A673 (cell line): ENCODE results near the gene COLQ. TPM values are rescaled to one million over a fixed set of nuclear protein-coding genes. Genes with fewer than 3 reads are reported as not detected.

Experiments
- BruUV-seq: library from RNA; stranded (reverse); fragments of 400-500 nt; replicated peaks from 2 replicates; lab custom pipeline; 2021; lab: Mats Ljungman, UMichigan
- CTCF ChIA-PET: fragments of 300-600 bp; sonication (Branson Sonifier 250); formaldehyde crosslinking; loops from one replicate; lab custom pipeline; 2022; ENCODE audit warnings: antibody characterized with exemption; lab: Charles Lee
- POLR2A ChIA-PET: fragments of 300-600 bp; sonication (Branson Sonifier 250); formaldehyde crosslinking; loops from one replicate; lab custom pipeline; 2022; ENCODE audit warnings: antibody characterized with exemption; ENCODE audit not compliant: low non-redundant PET; lab: Charles Lee
- DNase-seq: peaks from one replicate; pipeline ENCODE4 v3.0.0-alpha.2; 2015; ENCODE audit warnings: low spot score
- H3K27ac ChIP-seq: fragments of 200-600 bp; sonication (generic); 2 replicates; pipeline ENCODE4 v1.5.1; 2016; ENCODE audit warnings: mixed run types, low read depth, mild to moderate bottlenecking, mixed read lengths, antibody characterized with exemption, low read length; ENCODE audit not compliant: poor library complexity, severe bottlenecking
- H3K27me3 ChIP-seq: fragments of 200-600 bp; sonication (generic); replicated peaks from 2 replicates; pipeline ENCODE4 v1.6.1; 2017; ENCODE audit warnings: mixed run types, low read depth, mild to moderate bottlenecking, mixed read lengths, antibody characterized with exemption, low read length; ENCODE audit not compliant: insufficient read depth, poor library complexity
- H3K36me3 ChIP-seq: fragments of 200-600 bp; sonication (generic); 2 replicates; pipeline ENCODE4 v1.6.1; 2016; ENCODE audit warnings: mixed run types, mild to moderate bottlenecking, mixed read lengths, antibody characterized with exemption, low read length; ENCODE audit not compliant: insufficient read depth, poor library complexity, severe bottlenecking
- H3K4me1 ChIP-seq: fragments of 200-600 bp; sonication (generic); 2 replicates; pipeline ENCODE4 v1.6.1; 2017; ENCODE audit warnings: mixed run types, mild to moderate bottlenecking, mixed read lengths, antibody characterized with exemption, low read length; ENCODE audit not compliant: insufficient read depth, poor library complexity, severe bottlenecking
- H3K4me3 ChIP-seq: fragments of 200-600 bp; sonication (generic); 2 replicates; pipeline ENCODE4 v1.5.1; 2016; ENCODE audit warnings: low read depth, mixed run types, mild to moderate bottlenecking, mixed read lengths, low read length; ENCODE audit not compliant: poor library complexity, severe bottlenecking
- H3K9me3 ChIP-seq: fragments of 200-600 bp; sonication (generic); 2 replicates; pipeline ENCODE4 v1.6.1; 2016; ENCODE audit warnings: mixed run types, low read depth, mild to moderate bottlenecking, mixed read lengths, antibody characterized with exemption, low read length; ENCODE audit not compliant: poor library complexity, severe bottlenecking
- EZH2 ChIP-seq: fragments of 200-600 bp; sonication (generic); IDR thresholded peaks from 2 replicates; pipeline ENCODE4 v1.6.1; 2017; ENCODE audit warnings: borderline replicate concordance, low read depth, mild to moderate bottlenecking, mixed read lengths, antibody characterized with exemption, low read length; ENCODE audit not compliant: poor library complexity, severe bottlenecking
- intact Hi-C: fragments of 100-400 bp; cut with micrococcal nuclease; formaldehyde crosslinking; loops from one replicate; pipeline ENCODE4 v1.10.0; 2022; ENCODE audit not compliant: unreplicated experiment
- total RNA-seq: library from RNA; stranded (reverse); gene quantifications from 2 replicates; pipeline ENCODE4 v1.2.3, GENCODE V29; 2021
- TF ChIP-seq, protein P1 (sequence below): fragments of 300-800, 200-600 bp; sonication (generic); conservative IDR thresholded peaks from 2 replicates; pipeline ENCODE4 v1.5.1; 2017; ENCODE audit warnings: low read depth, mild to moderate bottlenecking, antibody characterized with exemption, low read length, moderate library complexity, mixed read lengths

Gene COLQ
- total RNA-seq, 1 experiment from 2014 or later = 0.21 TPM

DNA sequence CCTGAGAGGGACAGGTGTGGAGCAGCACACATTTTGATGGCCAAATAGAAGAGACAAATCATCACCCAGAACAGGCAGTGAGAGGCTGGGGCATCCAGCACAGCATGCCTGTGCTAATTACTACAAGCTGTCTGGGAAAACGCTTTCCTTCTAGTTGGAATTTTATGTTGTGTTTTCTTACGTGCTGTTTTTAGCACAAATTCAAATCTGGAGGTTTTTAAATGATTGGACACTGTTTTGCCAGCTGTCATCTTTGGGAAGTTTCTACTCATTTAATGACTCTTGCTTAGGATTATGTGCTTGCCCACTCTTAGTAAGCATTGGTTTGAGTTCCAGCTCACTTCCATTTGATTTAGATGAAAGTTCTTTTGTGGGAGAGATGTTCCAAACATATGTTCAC, 50.7 kb downstream of the COLQ start:
- ChIA-PET CTCF (no interaction called here), POLR2A (no interaction called here)
- peaks cover 5% of the 10 kb centered on the region for H3K27me3 ChIP-seq
- no peak overlapping the region for H3K27ac ChIP-seq
- no peaks in the 10 kb centered on the region for H3K9me3 ChIP-seq
- H3K4me3 ChIP-seq = no peak overlapping the region
- BruUV-seq = no TSS peak
- H3K4me1 ChIP-seq = no peaks in the 10 kb centered on the region
- intact Hi-C loops = no loop called here
- DNase-seq = no peak
- no peaks in the 10 kb centered on the region for H3K36me3 ChIP-seq
- TF ChIP-seq EZH2 = no peak
- TF ChIP-seq, protein P1, sequence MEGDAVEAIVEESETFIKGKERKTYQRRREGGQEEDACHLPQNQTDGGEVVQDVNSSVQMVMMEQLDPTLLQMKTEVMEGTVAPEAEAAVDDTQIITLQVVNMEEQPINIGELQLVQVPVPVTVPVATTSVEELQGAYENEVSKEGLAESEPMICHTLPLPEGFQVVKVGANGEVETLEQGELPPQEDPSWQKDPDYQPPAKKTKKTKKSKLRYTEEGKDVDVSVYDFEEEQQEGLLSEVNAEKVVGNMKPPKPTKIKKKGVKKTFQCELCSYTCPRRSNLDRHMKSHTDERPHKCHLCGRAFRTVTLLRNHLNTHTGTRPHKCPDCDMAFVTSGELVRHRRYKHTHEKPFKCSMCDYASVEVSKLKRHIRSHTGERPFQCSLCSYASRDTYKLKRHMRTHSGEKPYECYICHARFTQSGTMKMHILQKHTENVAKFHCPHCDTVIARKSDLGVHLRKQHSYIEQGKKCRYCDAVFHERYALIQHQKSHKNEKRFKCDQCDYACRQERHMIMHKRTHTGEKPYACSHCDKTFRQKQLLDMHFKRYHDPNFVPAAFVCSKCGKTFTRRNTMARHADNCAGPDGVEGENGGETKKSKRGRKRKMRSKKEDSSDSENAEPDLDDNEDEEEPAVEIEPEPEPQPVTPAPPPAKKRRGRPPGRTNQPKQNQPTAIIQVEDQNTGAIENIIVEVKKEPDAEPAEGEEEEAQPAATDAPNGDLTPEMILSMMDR = no peak

DNA sequence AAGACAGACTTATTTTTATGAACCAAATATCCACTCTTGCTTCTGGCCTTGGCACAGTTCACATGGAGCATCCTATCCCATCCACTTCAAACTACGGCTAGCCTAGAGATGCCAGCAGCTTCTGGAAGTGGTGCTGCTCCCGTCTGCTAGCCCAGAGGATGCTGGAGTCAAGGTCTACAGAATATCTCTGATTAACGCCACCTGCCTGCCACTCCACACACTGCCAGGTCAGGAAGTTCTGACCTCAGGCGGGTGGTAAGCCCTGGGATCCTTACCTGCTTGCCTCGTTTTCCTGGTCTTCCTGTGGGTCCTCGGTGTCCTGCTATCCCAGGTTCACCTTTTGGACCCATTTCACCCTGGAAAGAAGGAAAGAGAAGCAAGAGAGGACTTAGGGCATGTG, 51.2 kb downstream of the COLQ start:
- H3K4me3 ChIP-seq = no peak overlapping the region
- H3K4me1 ChIP-seq = no peaks in the 10 kb centered on the region
- intact Hi-C loops = no loop called here
- ChIA-PET POLR2A (no interaction called here), CTCF (no interaction called here)
- no peaks in the 10 kb centered on the region for H3K36me3 ChIP-seq
- no TSS peak for BruUV-seq
- no peak overlapping the region for H3K27ac ChIP-seq
- TF ChIP-seq, protein P1 = no peak
- no peak for TF ChIP-seq EZH2
- no peaks in the 10 kb centered on the region for H3K9me3 ChIP-seq
- peaks cover 5% of the 10 kb centered on the region for H3K27me3 ChIP-seq
- DNase-seq = no peak

DNA sequence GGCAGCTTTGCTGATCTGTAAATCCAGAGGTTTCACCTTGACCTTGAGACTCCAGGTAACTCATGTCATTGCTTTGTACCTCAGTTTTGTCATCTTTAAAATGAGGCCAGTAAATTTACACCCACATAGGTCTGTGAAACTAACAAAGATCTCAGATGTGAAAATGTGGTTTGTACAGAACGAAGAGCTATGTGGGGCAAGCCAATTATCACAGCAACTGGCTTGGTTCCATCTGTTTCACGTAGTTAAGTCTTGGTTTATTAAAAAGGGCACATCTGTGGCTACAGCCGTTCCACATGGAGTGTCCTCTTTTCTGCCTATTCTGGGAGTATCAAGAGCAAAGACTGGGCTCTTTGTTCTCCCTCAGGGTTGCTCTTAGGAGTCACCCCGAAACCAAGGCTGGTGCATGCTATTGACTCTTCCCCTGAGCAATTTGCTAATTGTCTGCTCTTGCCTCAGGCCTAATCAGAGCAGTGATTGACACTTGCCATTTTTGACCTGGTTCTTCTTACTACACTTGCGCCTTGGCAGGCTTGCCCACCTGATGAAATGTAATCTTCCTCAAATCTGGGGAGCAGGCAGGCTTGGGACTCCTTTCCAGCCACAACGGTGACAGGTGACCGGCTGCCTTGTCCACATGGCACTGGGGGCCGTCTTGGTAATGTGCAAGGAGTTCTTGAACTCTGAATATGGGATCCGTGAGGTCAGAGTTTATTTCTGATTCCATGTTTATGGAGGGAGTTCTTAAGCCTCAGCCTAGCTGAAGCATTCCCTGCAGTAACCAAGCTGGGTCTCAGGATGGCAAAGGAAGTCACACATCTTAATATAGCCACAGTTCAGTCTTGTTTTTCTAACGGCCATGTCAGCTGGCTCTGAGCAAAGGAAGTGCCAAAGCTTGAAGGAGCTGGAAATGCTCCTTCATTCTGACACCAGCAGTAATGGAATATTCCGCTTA, 54.0 kb downstream of the COLQ start:
- POLR2A ChIA-PET = no interaction called here

More for the DNA sequence above, 54.0 kb downstream of the COLQ start:
- Histone ChIP-seq H3K36me3 (no peaks in the 10 kb centered on the region), H3K27ac (no peak overlapping the region), H3K9me3 (no peaks in the 10 kb centered on the region), H3K4me1 (no peaks in the 10 kb centered on the region), H3K27me3 (peaks cover 5% of the 10 kb centered on the region), H3K4me3 (no peak overlapping the region)
- intact Hi-C loops = no loop called here
- TF ChIP-seq EZH2 = no peak
- TF ChIP-seq, protein P1 = no peak
- DNase-seq = no peak
- CTCF ChIA-PET = no interaction called here
- no TSS peak for BruUV-seq
